Dendritic cell treated with granulocyte-macrophage colony-stimulating factor and Interleukin-4, amounts not matched to agents 40 ng/mL and 50 ng/mL, for 4 days (primary cell): ENCODE data around the gene DDX59.

Source experiments
- H3K27ac Mint-ChIP-seq: one replicate; pipeline ENCODE4 v1.8.0; 2022; ENCODE audit warnings: mild to moderate bottlenecking, mixed read lengths
- H3K27me3 Mint-ChIP-seq: one replicate; pipeline ENCODE4 v1.8.0; 2022; ENCODE audit warnings: mild to moderate bottlenecking, mixed read lengths
- H3K36me3 Mint-ChIP-seq: one replicate; pipeline ENCODE4 v1.8.0; 2022; ENCODE audit warnings: low read depth, mixed read lengths
- H3K4me1 Mint-ChIP-seq: one replicate; pipeline ENCODE4 v1.8.0; 2022; ENCODE audit warnings: low read depth, mixed read lengths
- H3K4me3 Mint-ChIP-seq: one replicate; pipeline ENCODE4 v1.8.0; 2022; ENCODE audit warnings: mild to moderate bottlenecking, moderate library complexity, mixed read lengths
- H3K9me3 Mint-ChIP-seq: one replicate; pipeline ENCODE4 v1.8.0; 2022; ENCODE audit warnings: mixed read lengths
- intact Hi-C: fragments of 100-400 bp; cut with micrococcal nuclease; formaldehyde crosslinking; loops from one replicate; pipeline ENCODE4 v1.15.0; 2022

The DDX59 gene

GRCh38 chr1:200658037-200658818 is 11.5 kb downstream of the DDX59 start:
- Mint-ChIP-seq H3K27ac (no peak overlapping the region), H3K4me1 (peaks cover 56% of the 10 kb centered on the region), H3K4me3 (no peak overlapping the region), H3K9me3 (no peaks in the 10 kb centered on the region), H3K36me3 (peaks cover 80% of the 10 kb centered on the region), H3K27me3 (no peaks in the 10 kb centered on the region)
- intact Hi-C loops: no loop called here

GRCh38 chr1:200654660-200655059 is 15.0 kb downstream of the DDX59 start:
- H3K4me1 Mint-ChIP-seq: peaks cover 45% of the 10 kb centered on the region
- H3K4me3 Mint-ChIP-seq: no peak overlapping the region
- H3K27me3 Mint-ChIP-seq: no peaks in the 10 kb centered on the region
- H3K36me3 Mint-ChIP-seq: peaks cover 62% of the 10 kb centered on the region
- H3K9me3 Mint-ChIP-seq: no peaks in the 10 kb centered on the region
- intact Hi-C loops: loop anchor here (2.0 kb wide), 1 partner anchor 14 kb away; the partner anchor contains the start of gene DDX59
- peak overlapping the region; percentile 69 for H3K27ac Mint-ChIP-seq

- Mint-ChIP-seq H3K4me3 (no peak overlapping the region), H3K27me3 (no peaks in the 10 kb centered on the region), H3K36me3 (peaks cover 59% of the 10 kb centered on the region), H3K4me1 (peaks cover 42% of the 10 kb centered on the region), H3K9me3 (no peaks in the 10 kb centered on the region), H3K27ac (peak overlapping the region; percentile 69)
- intact Hi-C loops: no loop called here
Observed at GRCh38 chr1:200653022-200653462, 16.7 kb downstream of the DDX59 start.

- Mint-ChIP-seq H3K4me1 (peaks cover 42% of the 10 kb centered on the region), H3K4me3 (no peak overlapping the region), H3K9me3 (no peaks in the 10 kb centered on the region), H3K36me3 (peaks cover 57% of the 10 kb centered on the region), H3K27me3 (no peaks in the 10 kb centered on the region), H3K27ac (no peak overlapping the region)
- intact Hi-C loops: no loop called here
Observed at GRCh38 chr1:200652378-200652777, 17.3 kb downstream of the DDX59 start.

- H3K36me3 Mint-ChIP-seq: peaks cover 30% of the 10 kb centered on the region
- H3K4me1 Mint-ChIP-seq: peaks cover 23% of the 10 kb centered on the region
- no peaks in the 10 kb centered on the region for H3K27me3 Mint-ChIP-seq
- peak overlapping the region; percentile 6 for H3K4me3 Mint-ChIP-seq
- peak overlapping the region; percentile 91 for H3K27ac Mint-ChIP-seq
- H3K9me3 Mint-ChIP-seq: no peaks in the 10 kb centered on the region
- intact Hi-C loops: no loop called here
Observed at GRCh38 chr1:200646515-200646914, 23.2 kb downstream of the DDX59 start.

GRCh38 chr1:200644021-200644420 is 25.7 kb downstream of the DDX59 start:
- Mint-ChIP-seq H3K27ac (no peak overlapping the region), H3K9me3 (no peaks in the 10 kb centered on the region), H3K36me3 (peaks cover 21% of the 10 kb centered on the region), H3K4me1 (peaks cover 31% of the 10 kb centered on the region), H3K4me3 (no peak overlapping the region), H3K27me3 (no peaks in the 10 kb centered on the region)
- intact Hi-C loops: no loop called here

GRCh38 chr1:200642481-200642880 is 27.2 kb downstream of the DDX59 start:
- Mint-ChIP-seq H3K9me3 (no peaks in the 10 kb centered on the region), H3K4me3 (peak overlapping the region; percentile 5), H3K4me1 (peaks cover 44% of the 10 kb centered on the region), H3K27me3 (no peaks in the 10 kb centered on the region), H3K36me3 (peaks cover 9% of the 10 kb centered on the region), H3K27ac (peak overlapping the region; percentile 86)
- intact Hi-C loops: loop anchor here (2.0 kb wide), 1 partner anchor 22 kb away; the partner anchor contains the start of gene KIF14

- H3K27ac Mint-ChIP-seq: peak overlapping the region; percentile 84
- H3K9me3 Mint-ChIP-seq: no peaks in the 10 kb centered on the region
- H3K36me3 Mint-ChIP-seq: no peaks in the 10 kb centered on the region
- no peak overlapping the region for H3K4me3 Mint-ChIP-seq
- peaks cover 36% of the 10 kb centered on the region for H3K4me1 Mint-ChIP-seq
- H3K27me3 Mint-ChIP-seq: no peaks in the 10 kb centered on the region
- intact Hi-C loops: loop anchor here (1.0 kb wide), 2 partner anchors 13 to 28 kb away; partner anchors contain the start of gene DDX59
Observed at GRCh38 chr1:200640963-200641401, 28.7 kb downstream of the DDX59 start.

GRCh38 chr1:200640373-200640962 is 29.2 kb downstream of the DDX59 start:
- Mint-ChIP-seq H3K4me1 (peaks cover 36% of the 10 kb centered on the region), H3K27ac (peak overlapping the region; percentile 84)
- intact Hi-C loops: loop anchor here (1.0 kb wide), 2 partner anchors 12 to 29 kb away; partner anchors contain the start of gene DDX59

GRCh38 chr1:200638073-200638472 is 31.6 kb downstream of the DDX59 start:
- no peaks in the 10 kb centered on the region for H3K27me3 Mint-ChIP-seq
- no peaks in the 10 kb centered on the region for H3K9me3 Mint-ChIP-seq
- intact Hi-C loops: no loop called here
- no peaks in the 10 kb centered on the region for H3K36me3 Mint-ChIP-seq
- peaks cover 38% of the 10 kb centered on the region for H3K4me1 Mint-ChIP-seq
- no peak overlapping the region for H3K4me3 Mint-ChIP-seq
- H3K27ac Mint-ChIP-seq: peak overlapping the region; percentile 84

More at GRCh38 chr1:200640373-200640962, 29.2 kb downstream of the DDX59 start:
- H3K27me3 Mint-ChIP-seq: no peaks in the 10 kb centered on the region
- H3K36me3 Mint-ChIP-seq: no peaks in the 10 kb centered on the region
- no peak overlapping the region for H3K4me3 Mint-ChIP-seq
- H3K9me3 Mint-ChIP-seq: no peaks in the 10 kb centered on the region

GRCh38 chr1:200636681-200637080 is 33.0 kb downstream of the DDX59 start:
- H3K4me3 Mint-ChIP-seq: no peak overlapping the region
- intact Hi-C loops: no loop called here

GRCh38 chr1:200634261-200635122 is 35.2 kb downstream of the DDX59 start:
- no peak overlapping the region for H3K4me3 Mint-ChIP-seq
- no peaks in the 10 kb centered on the region for H3K36me3 Mint-ChIP-seq
- no peaks in the 10 kb centered on the region for H3K9me3 Mint-ChIP-seq
- no peak overlapping the region for H3K27ac Mint-ChIP-seq
- H3K27me3 Mint-ChIP-seq: peaks cover 4% of the 10 kb centered on the region
- H3K4me1 Mint-ChIP-seq: peaks cover 27% of the 10 kb centered on the region
- intact Hi-C loops: no loop called here

More at GRCh38 chr1:200636681-200637080, 33.0 kb downstream of the DDX59 start:
- no peak overlapping the region for H3K27ac Mint-ChIP-seq
- H3K9me3 Mint-ChIP-seq: no peaks in the 10 kb centered on the region
- H3K36me3 Mint-ChIP-seq: no peaks in the 10 kb centered on the region
- H3K4me1 Mint-ChIP-seq: peaks cover 28% of the 10 kb centered on the region
- H3K27me3 Mint-ChIP-seq: no peaks in the 10 kb centered on the region

- Mint-ChIP-seq H3K9me3 (no peaks in the 10 kb centered on the region), H3K4me1 (peaks cover 38% of the 10 kb centered on the region), H3K4me3 (no peak overlapping the region), H3K27me3 (peaks cover 4% of the 10 kb centered on the region), H3K36me3 (no peaks in the 10 kb centered on the region), H3K27ac (no peak overlapping the region)
- intact Hi-C loops: no loop called here
Observed at GRCh38 chr1:200631375-200631774, 38.3 kb downstream of the DDX59 start.
